Liver (tissue), 9 donors: Measurements from ENCODE around the gene ATF4. TPM values are rescaled to one million over a fixed set of nuclear protein-coding genes. Genes with fewer than 3 reads are reported as not detected.
A peak's percentile ranks its signal among the peaks of the same experiment; 100 is the strongest.

ENCODE experiments used
- DNase-seq: peaks from one replicate; pipeline ENCODE4 v3.0.0-alpha.2; 2017; ENCODE audit warnings: low spot score
- H3K27ac ChIP-seq, 2 donors: one replicate each; pipeline ENCODE4 v1.7.0; 2013; ENCODE audit warnings: inconsistent platforms in 2 of 2, low read length in 2 of 2, control low read depth in 1 of 2, low read depth in 1 of 2, mild to moderate bottlenecking in 1 of 2
- H3K27me3 ChIP-seq, 4 donors: one replicate each; pipeline versions ENCODE4 v1.6.1 to v1.7.0; 2013; ENCODE audit warnings: low read length in 3 of 4, inconsistent platforms in 1 of 4, mild to moderate bottlenecking in 1 of 4, moderate library complexity in 1 of 4; ENCODE audit not compliant: control insufficient read depth in 4 of 4, insufficient read depth in 4 of 4
- H3K36me3 ChIP-seq, 4 donors: one replicate each; pipeline versions ENCODE4 v1.6.1 to v1.7.0; 2013; ENCODE audit warnings: low read length in 3 of 4, mild to moderate bottlenecking in 3 of 4, low read depth in 1 of 4, moderate library complexity in 1 of 4; ENCODE audit not compliant: control insufficient read depth in 4 of 4, insufficient read depth in 3 of 4
- H3K4me1 ChIP-seq, 4 donors: one replicate each; pipeline versions ENCODE4 v1.6.1 to v1.7.0; 2013; ENCODE audit warnings: low read length in 3 of 4, mild to moderate bottlenecking in 3 of 4, moderate library complexity in 1 of 4; ENCODE audit not compliant: control insufficient read depth in 4 of 4, insufficient read depth in 4 of 4
- H3K4me3 ChIP-seq, 3 donors: one replicate each; pipeline versions ENCODE4 v1.6.1 to v1.7.0; 2013; ENCODE audit warnings: low read length in 3 of 3, control low read depth in 1 of 3, low read depth in 1 of 3, mild to moderate bottlenecking in 1 of 3
- H3K9ac ChIP-seq, 2 donors: one replicate each; pipeline ENCODE4 v1.7.0; 2013; ENCODE audit warnings: low read length in 2 of 2, mild to moderate bottlenecking in 2 of 2, moderate library complexity in 2 of 2, control low read depth in 1 of 2, low read depth in 1 of 2
- H3K9me3 ChIP-seq, 4 donors: one replicate each; pipeline versions ENCODE4 v1.6.1 to v1.7.0; 2013; ENCODE audit warnings: low read length in 3 of 4; ENCODE audit not compliant: control insufficient read depth in 4 of 4
- HNF4G ChIP-seq: IDR thresholded peaks from 2 replicates; pipeline ENCODE4 v1.6.1; 2016; ENCODE audit warnings: antibody characterized with exemption
- REST ChIP-seq: IDR thresholded peaks from 2 replicates; pipeline ENCODE4 v1.6.1; 2016; ENCODE audit warnings: antibody characterized with exemption, mild to moderate bottlenecking
- YY1 ChIP-seq: IDR thresholded peaks from 2 replicates; pipeline ENCODE4 v1.6.1; 2016; ENCODE audit warnings: antibody characterized with exemption, mild to moderate bottlenecking
- WGBS: extraction: QIAGEN DNeasy Blood & Tissue Kit; methylation state at CpG from one replicate; pipeline ENCODE4 v1.1.7; 2013; 5-methylcytosine and 5-hydroxymethylcytosine counted together
- polyA plus RNA-seq, 2 donors: library from polyadenylated mRNA; stranded (reverse) in 1 of 2; unstranded in 1 of 2; fragments of 200-250 nt in 1 of 2; fragments of >200 nt in 1 of 2; fragmentation: Nextera tagmentation in 1 of 2; extraction: Ambion mirVana in 1 of 2; gene quantifications; one replicate each; pipeline versions ENCODE4 v1.2.1 to v1.2.3, GENCODE V29; 2013 to 2015
- total RNA-seq, 2 donors: library from RNA; depleted of rRNA; stranded (reverse); fragments of >200 nt; gene quantifications; one replicate each; pipeline ENCODE4 v1.2.3, GENCODE V29; 2014
- TF ChIP-seq, protein P1 (sequence below): fragments of 150-350 bp; IDR thresholded peaks from 2 replicates; pipeline ENCODE4 v1.5.1; 2017; ENCODE audit warnings: improper control_type of control experiment, low read depth, low read length; ENCODE audit not compliant: missing input control
- TF ChIP-seq, protein P2 (sequence below): IDR thresholded peaks from 2 replicates; pipeline ENCODE4 v1.6.1; 2016; ENCODE audit warnings: antibody characterized with exemption
- donor health status: healthy.
- donor health status: healthy.
- donor health status: healthy.
- donor health status: healthy.
- donor health status: healthy.

Gene ATF4
- total and polyA plus RNA-seq, 4 donors = 112 to 211 (median 169) TPM

DNA sequence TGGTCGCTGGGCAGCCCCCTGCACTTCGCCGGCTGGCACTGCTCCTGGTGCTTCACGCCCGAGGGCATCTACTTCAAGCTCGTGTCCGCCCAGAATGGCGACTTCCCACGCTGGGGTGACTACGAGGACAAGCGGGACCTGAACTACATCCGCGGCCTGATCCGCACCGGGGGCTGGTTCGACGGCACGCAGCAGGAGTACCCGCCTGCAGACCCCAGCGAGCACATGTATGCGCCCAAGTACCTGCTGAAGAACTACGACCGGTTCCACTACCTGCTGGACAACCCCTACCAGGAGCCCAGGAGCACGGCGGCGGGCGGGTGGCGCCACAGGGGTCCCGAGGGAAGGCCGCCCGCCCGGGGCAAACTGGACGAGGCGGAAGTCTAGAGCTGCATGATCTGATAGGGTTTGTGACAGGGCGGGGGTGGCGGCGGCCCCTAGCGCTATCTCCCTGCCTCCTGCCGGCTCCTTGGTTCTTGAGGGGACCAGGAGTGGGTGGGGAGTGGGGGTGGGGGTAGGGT is 31.7 kb upstream of the ATF4 start (continued):
- TF ChIP-seq, protein P1, sequence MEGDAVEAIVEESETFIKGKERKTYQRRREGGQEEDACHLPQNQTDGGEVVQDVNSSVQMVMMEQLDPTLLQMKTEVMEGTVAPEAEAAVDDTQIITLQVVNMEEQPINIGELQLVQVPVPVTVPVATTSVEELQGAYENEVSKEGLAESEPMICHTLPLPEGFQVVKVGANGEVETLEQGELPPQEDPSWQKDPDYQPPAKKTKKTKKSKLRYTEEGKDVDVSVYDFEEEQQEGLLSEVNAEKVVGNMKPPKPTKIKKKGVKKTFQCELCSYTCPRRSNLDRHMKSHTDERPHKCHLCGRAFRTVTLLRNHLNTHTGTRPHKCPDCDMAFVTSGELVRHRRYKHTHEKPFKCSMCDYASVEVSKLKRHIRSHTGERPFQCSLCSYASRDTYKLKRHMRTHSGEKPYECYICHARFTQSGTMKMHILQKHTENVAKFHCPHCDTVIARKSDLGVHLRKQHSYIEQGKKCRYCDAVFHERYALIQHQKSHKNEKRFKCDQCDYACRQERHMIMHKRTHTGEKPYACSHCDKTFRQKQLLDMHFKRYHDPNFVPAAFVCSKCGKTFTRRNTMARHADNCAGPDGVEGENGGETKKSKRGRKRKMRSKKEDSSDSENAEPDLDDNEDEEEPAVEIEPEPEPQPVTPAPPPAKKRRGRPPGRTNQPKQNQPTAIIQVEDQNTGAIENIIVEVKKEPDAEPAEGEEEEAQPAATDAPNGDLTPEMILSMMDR = no peak

DNA sequence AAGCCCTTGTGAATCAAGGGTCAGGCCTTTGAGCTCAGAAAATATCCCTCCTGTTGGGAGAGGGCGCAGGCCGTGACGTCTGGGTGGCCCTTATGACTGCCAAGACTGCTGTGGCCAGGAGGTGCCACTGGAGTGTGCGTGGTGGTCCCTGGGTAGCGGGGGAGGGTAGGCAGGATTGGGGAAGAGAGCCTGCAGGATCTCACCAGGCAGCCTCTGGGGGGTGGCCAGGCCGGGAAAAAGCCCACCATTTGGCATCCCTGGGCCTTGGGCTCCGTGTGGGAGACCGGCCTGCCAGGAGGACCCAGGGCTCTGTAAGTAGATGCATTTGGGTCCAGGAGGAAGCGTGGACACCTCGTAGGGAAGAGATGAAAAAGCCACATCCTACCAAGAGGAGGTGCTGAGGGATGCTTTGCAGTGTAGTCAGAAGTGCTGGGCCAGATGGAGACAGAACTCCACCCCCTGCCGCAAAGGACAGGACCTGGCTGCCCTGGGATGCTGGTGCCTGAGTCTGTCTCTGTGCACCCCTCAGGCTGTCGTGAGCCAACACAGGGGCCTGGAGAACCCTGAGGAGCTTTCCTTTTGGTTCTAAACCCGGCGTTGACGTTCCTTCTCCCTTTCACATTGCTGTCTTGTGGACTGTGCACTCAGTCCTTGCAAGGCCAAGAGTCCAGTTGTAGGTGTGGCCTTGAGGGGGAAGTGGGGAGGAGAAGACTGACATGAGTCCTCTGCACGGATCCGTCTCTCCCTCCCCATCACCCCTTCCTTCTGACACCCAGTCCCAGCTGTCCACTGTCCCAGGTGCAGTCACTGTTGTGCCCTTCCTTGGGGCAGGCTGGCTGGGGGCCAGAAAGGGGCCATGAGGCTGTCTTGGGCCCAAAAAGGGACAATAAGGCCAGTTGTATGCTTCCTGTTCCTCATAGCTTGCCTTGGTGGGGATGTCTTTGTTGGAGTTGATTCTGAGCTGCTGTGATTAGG is 31.0 kb upstream of the ATF4 start:
- H3K9ac ChIP-seq = no peak overlapping the region
- TF ChIP-seq HNF4G = no peak
- H3K36me3 ChIP-seq = no peaks in the 10 kb centered on the region
- no peaks in the 10 kb centered on the region for H3K9me3 ChIP-seq
- no peak for DNase-seq
- no peaks in the 10 kb centered on the region for H3K4me1 ChIP-seq
- H3K4me3 ChIP-seq = no peak overlapping the region
- H3K27ac ChIP-seq = no peak overlapping the region
- no peaks in the 10 kb centered on the region for H3K27me3 ChIP-seq
- WGBS = 77% methylated on average over 17 of the region's 17 CpGs

DNA sequence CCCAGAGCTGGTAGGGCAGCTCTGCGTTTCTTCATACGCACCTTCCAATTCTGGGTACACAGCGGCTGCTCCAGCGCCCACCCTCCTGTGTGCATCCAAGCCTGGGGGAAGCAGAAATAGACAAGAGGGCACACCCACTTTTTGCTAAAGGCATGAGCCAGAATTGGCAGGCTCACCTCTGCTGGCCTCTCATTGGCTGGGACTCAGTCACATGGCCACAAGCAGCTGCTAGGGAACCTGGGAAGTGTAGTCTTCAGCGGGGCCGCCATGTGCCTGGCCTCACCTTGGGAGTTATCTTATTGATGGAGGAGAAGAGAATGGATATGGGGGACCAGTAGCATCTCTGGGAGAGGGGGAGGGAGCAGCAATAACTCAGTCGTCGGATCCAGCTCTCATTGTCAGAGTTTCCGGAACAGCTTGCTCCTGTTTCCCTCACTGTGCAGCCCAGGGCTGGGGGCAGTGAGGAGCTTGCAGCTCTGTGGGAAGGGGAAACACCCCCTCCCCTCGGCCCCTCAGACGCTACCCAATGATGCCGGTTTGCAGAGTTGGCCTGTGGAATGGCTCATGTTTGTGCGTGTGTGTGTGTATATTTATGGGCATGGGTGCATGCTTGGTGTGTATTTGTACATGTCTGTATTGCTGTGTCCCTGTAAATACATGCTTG is 30.1 kb upstream of the ATF4 start:
- peak; percentile 77 for TF ChIP-seq YY1
- TF ChIP-seq HNF4G = no peak
- TF ChIP-seq, protein P2, sequence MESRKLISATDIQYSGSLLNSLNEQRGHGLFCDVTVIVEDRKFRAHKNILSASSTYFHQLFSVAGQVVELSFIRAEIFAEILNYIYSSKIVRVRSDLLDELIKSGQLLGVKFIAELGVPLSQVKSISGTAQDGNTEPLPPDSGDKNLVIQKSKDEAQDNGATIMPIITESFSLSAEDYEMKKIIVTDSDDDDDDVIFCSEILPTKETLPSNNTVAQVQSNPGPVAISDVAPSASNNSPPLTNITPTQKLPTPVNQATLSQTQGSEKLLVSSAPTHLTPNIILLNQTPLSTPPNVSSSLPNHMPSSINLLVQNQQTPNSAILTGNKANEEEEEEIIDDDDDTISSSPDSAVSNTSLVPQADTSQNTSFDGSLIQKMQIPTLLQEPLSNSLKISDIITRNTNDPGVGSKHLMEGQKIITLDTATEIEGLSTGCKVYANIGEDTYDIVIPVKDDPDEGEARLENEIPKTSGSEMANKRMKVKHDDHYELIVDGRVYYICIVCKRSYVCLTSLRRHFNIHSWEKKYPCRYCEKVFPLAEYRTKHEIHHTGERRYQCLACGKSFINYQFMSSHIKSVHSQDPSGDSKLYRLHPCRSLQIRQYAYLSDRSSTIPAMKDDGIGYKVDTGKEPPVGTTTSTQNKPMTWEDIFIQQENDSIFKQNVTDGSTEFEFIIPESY = no peak
- no peak for TF ChIP-seq REST
- TF ChIP-seq, protein P1 = no peak
- WGBS = 42% methylated on average over 13 of the region's 13 CpGs
- Histone ChIP-seq H3K9me3 (no peaks in the 10 kb centered on the region), H3K4me1 (no peaks in the 10 kb centered on the region), H3K36me3 (no peaks in the 10 kb centered on the region), H3K4me3 (no peak overlapping the region), H3K27me3 (no peaks in the 10 kb centered on the region), H3K27ac (no peak overlapping the region), H3K9ac (no peak overlapping the region)
- DNase-seq = peak; percentile 83
